Type B pancreatic cell (in vitro differentiated cells): ENCODE data around the gene H3-3A. TPM values are rescaled to one million over a fixed set of nuclear protein-coding genes. Genes with fewer than 3 reads are reported as not detected.

ENCODE experiments used
- DNase-seq: peaks from one replicate; pipeline ENCODE4 v3.0.0; 2021; ENCODE audit warnings: mixed read lengths; ENCODE audit not compliant: unreplicated experiment; ENCODE audit errors: extremely low spot score
- H3K27ac Mint-ChIP-seq: 2 replicates; pipeline ENCODE4 v1.8.0; 2021; ENCODE audit warnings: mild to moderate bottlenecking, mixed read lengths
- H3K27me3 Mint-ChIP-seq: 2 replicates; pipeline ENCODE4 v1.8.0; 2021; ENCODE audit warnings: mixed read lengths
- H3K36me3 Mint-ChIP-seq: 2 replicates; pipeline ENCODE4 v1.8.0; 2021; ENCODE audit warnings: mixed read lengths
- H3K4me1 Mint-ChIP-seq: one replicate; pipeline ENCODE4 v1.8.0; 2021; ENCODE audit warnings: mixed read lengths; ENCODE audit not compliant: unreplicated experiment
- H3K4me3 Mint-ChIP-seq: 2 replicates; pipeline ENCODE4 v1.8.0; 2021; ENCODE audit warnings: mild to moderate bottlenecking, mixed read lengths
- H3K9me3 Mint-ChIP-seq: 2 replicates; pipeline ENCODE4 v1.8.0; 2021; ENCODE audit warnings: mixed read lengths
- CTCF ChIP-seq: fragments of 200-600 bp; sonication (generic); conservative IDR thresholded peaks from 2 replicates; pipeline ENCODE4 v1.5.0; 2021; ENCODE audit warnings: antibody characterized with exemption, mild to moderate bottlenecking
- total RNA-seq: library from RNA; stranded (reverse); gene quantifications from 2 replicates; pipeline ENCODE4 v1.2.1, GENCODE V29; 2021; ENCODE audit warnings: low replicate concordance

The H3-3A gene
- total RNA-seq, 1 donor from 2014 or later = 873 TPM

- Mint-ChIP-seq H3K4me1 (peaks cover 3% of the 10 kb centered on the region), H3K4me3 (no peak overlapping the region), H3K9me3 (no peaks in the 10 kb centered on the region), H3K36me3 (no peaks in the 10 kb centered on the region), H3K27ac (no peak overlapping the region), H3K27me3 (peaks cover 22% of the 10 kb centered on the region)
- TF ChIP-seq CTCF = no peak
- no peak for DNase-seq
Observed at GRCh38 chr1:226095286-226095685, 32.8 kb downstream of the H3-3A start.

GRCh38 chr1:226097866-226098625, 35.5 kb downstream of the H3-3A start:
- no peak for DNase-seq
- H3K4me1 Mint-ChIP-seq = peaks cover 11% of the 10 kb centered on the region
- H3K36me3 Mint-ChIP-seq = no peaks in the 10 kb centered on the region
- H3K27me3 Mint-ChIP-seq = peaks cover 26% of the 10 kb centered on the region
- H3K9me3 Mint-ChIP-seq = no peaks in the 10 kb centered on the region
- H3K4me3 Mint-ChIP-seq = no peak overlapping the region
- no peak overlapping the region for H3K27ac Mint-ChIP-seq
- TF ChIP-seq CTCF = no peak

- no peak for TF ChIP-seq CTCF
- no peaks in the 10 kb centered on the region for H3K36me3 Mint-ChIP-seq
- no peak overlapping the region for H3K4me3 Mint-ChIP-seq
- peaks cover 15% of the 10 kb centered on the region for H3K4me1 Mint-ChIP-seq
- peaks cover 26% of the 10 kb centered on the region for H3K27me3 Mint-ChIP-seq
- no peaks in the 10 kb centered on the region for H3K9me3 Mint-ChIP-seq
- no peak overlapping the region for H3K27ac Mint-ChIP-seq
- no peak for DNase-seq
Observed at GRCh38 chr1:226098870-226099835, 36.6 kb downstream of the H3-3A start.

- peaks cover 26% of the 10 kb centered on the region for H3K4me1 Mint-ChIP-seq
- H3K9me3 Mint-ChIP-seq = no peaks in the 10 kb centered on the region
- H3K27ac Mint-ChIP-seq = peak overlapping the region; percentile 44
- H3K36me3 Mint-ChIP-seq = no peaks in the 10 kb centered on the region
- peak; percentile 60 for TF ChIP-seq CTCF
- H3K4me3 Mint-ChIP-seq = peak overlapping the region; percentile 87
- no peak for DNase-seq
- H3K27me3 Mint-ChIP-seq = peaks cover 23% of the 10 kb centered on the region
Observed at GRCh38 chr1:226100436-226101391, 38.2 kb downstream of the H3-3A start.

GRCh38 chr1:226104671-226105121, 42.2 kb downstream of the H3-3A start:
- Mint-ChIP-seq H3K9me3 (no peaks in the 10 kb centered on the region), H3K4me3 (no peak overlapping the region), H3K27me3 (peaks cover 13% of the 10 kb centered on the region), H3K36me3 (no peaks in the 10 kb centered on the region), H3K4me1 (peaks cover 45% of the 10 kb centered on the region), H3K27ac (no peak overlapping the region)
- no peak for DNase-seq
- no peak for TF ChIP-seq CTCF
